Left forelimb (tissue), 1 donor: ENCODE measurements around the gene ISM1.

Experiments used
- DNase-seq: peaks from one replicate; pipeline ENCODE4 v3.0.0-alpha.2; 2018; ENCODE audit warnings: low spot score

The ISM1 gene

GRCh38 chr20:13220904-13221297, at the start of gene ISM1:
TSS of gene ISM1 (plus strand) at chr20:13221274. CDS start at chr20:13221777, 503 bp downstream.
- DNase-seq, result peak; percentile 68

- DNase-seq, result no peak
Measured at GRCh38 chr20:13173201-13173600, 47.9 kb upstream of the ISM1 start.

GRCh38 chr20:13174402-13174801, 46.7 kb upstream of the ISM1 start:
- DNase-seq, result no peak

GRCh38 chr20:13180986-13181889, 39.8 kb upstream of the ISM1 start:
- no peak for DNase-seq

GRCh38 chr20:13183005-13183404, 38.1 kb upstream of the ISM1 start:
- DNase-seq, result no peak

- DNase-seq, result no peak
Measured at GRCh38 chr20:13186043-13186774, 34.9 kb upstream of the ISM1 start.

GRCh38 chr20:13187899-13188298, 33.2 kb upstream of the ISM1 start:
- no peak for DNase-seq

GRCh38 chr20:13199279-13199678, 21.8 kb upstream of the ISM1 start:
- no peak for DNase-seq

GRCh38 chr20:13200767-13201500, 20.1 kb upstream of the ISM1 start:
- DNase-seq, result no peak

GRCh38 chr20:13202565-13202964, 18.5 kb upstream of the ISM1 start:
- no peak for DNase-seq

GRCh38 chr20:13205425-13205824, 15.6 kb upstream of the ISM1 start:
- DNase-seq, result no peak

GRCh38 chr20:13205848-13206434, 15.1 kb upstream of the ISM1 start:
- DNase-seq, result no peak

- no peak for DNase-seq
Measured at GRCh38 chr20:13207016-13207415, 14.1 kb upstream of the ISM1 start.

GRCh38 chr20:13211956-13212618, 9.0 kb upstream of the ISM1 start:
- DNase-seq, result no peak

GRCh38 chr20:13212750-13213149, 8.3 kb upstream of the ISM1 start:
- DNase-seq, result no peak

- DNase-seq, result no peak
Measured at GRCh38 chr20:13213335-13213734, 7.7 kb upstream of the ISM1 start.

- DNase-seq, result no peak
Measured at GRCh38 chr20:13216533-13216932, 4.5 kb upstream of the ISM1 start.

GRCh38 chr20:13219327-13220193, 1.5 kb upstream of the ISM1 start:
- no peak for DNase-seq

GRCh38 chr20:13220194-13220903, 725 bp upstream of the ISM1 start:
- DNase-seq, result peak; percentile 76

- no peak for DNase-seq
Measured at GRCh38 chr20:13221313-13221672, 219 bp downstream of the ISM1 start.
